Kidney tubule cell (primary cell): Measurements from ENCODE around the gene GPR157.

Experiments
- DNase-seq: peaks from one replicate; pipeline ENCODE4 v3.0.0-alpha.2; 2018; ENCODE audit warnings: low spot score

GPR157 gene

GRCh38 chr1:9061252-9061960 is 67.5 kb downstream of the GPR157 start:
- no peak for DNase-seq

GRCh38 chr1:9059891-9060744 is 68.8 kb downstream of the GPR157 start:
- no peak for DNase-seq

GRCh38 chr1:9058465-9058864 is 70.4 kb downstream of the GPR157 start:
- DNase-seq = no peak

GRCh38 chr1:9057851-9058250 is 71.1 kb downstream of the GPR157 start:
- no peak for DNase-seq

GRCh38 chr1:9052272-9053049 is 76.4 kb downstream of the GPR157 start:
- no peak for DNase-seq

GRCh38 chr1:9051379-9051778 is 77.5 kb downstream of the GPR157 start:
- no peak for DNase-seq

GRCh38 chr1:9050803-9051202 is 78.1 kb downstream of the GPR157 start:
- no peak for DNase-seq
